K562 (cell line): ENCODE data around the gene CNTF. TPM values are rescaled to one million over a fixed set of nuclear protein-coding genes. Genes with fewer than 3 reads are reported as not detected.

Experiments
- CHD2 ChIP-seq: IDR thresholded peaks from 2 replicates; pipeline ENCODE4 v1.6.1; 2011; ENCODE audit warnings: low read depth, low read length
- CREB1 ChIP-seq, 2 experiments: sonication (generic) in 1 of 2; formaldehyde crosslinking in 1 of 2; IDR thresholded peaks; 2 replicates each; pipeline versions ENCODE4 v1.6.1 to v1.8.0; 2012 to 2022; ENCODE audit warnings: inconsistent platforms in 1 of 2, mild to moderate bottlenecking in 1 of 2, missing genetic modification reagents in 1 of 2, moderate library complexity in 1 of 2
- ELF2 ChIP-seq: fragments of 250-450 bp; sonication (Bioruptor Pico); IDR thresholded peaks from 2 replicates; pipeline ENCODE4 v1.5.0; 2021; ENCODE audit warnings: mild to moderate bottlenecking
- HDAC3 ChIP-seq: fragments of 450-650 bp; IDR thresholded peaks from 2 replicates; pipeline ENCODE4 v1.6.1; 2018; ENCODE audit warnings: borderline replicate concordance, mild to moderate bottlenecking, moderate library complexity; ENCODE audit not compliant: partially characterized antibody
- NBN ChIP-seq: fragments of 450-650 bp; IDR thresholded peaks from 2 replicates; pipeline ENCODE4 v1.6.1; 2016; ENCODE audit warnings: low read depth, mild to moderate bottlenecking
- NR2F6 ChIP-seq: fragments of 450-650 bp; formaldehyde crosslinking; IDR thresholded peaks from 2 replicates; pipeline ENCODE4 v1.4.0; 2020; ENCODE audit warnings: mild to moderate bottlenecking
- PTTG1 ChIP-seq: fragments of 450-650 bp; IDR thresholded peaks from 2 replicates; pipeline ENCODE4 v1.6.1; 2016; ENCODE audit warnings: low read depth, mild to moderate bottlenecking, missing genetic modification characterization, missing compliant biosample characterization
- RHOXF2B ChIP-seq: fragments of 250-450 bp; sonication (Bioruptor Pico); conservative IDR thresholded peaks from 2 replicates; pipeline ENCODE4 v1.5.1; 2021
- ZBED1 ChIP-seq: IDR thresholded peaks from 2 replicates; pipeline ENCODE4 v1.6.1; 2014
- ZNF165 ChIP-seq: fragments of 250-450 bp; sonication (Bioruptor Pico); IDR thresholded peaks from 2 replicates; pipeline ENCODE4 v1.4.0; 2020; ENCODE audit warnings: borderline replicate concordance
- ZNF780A ChIP-seq: fragments of 250-450 bp; sonication (Bioruptor Pico); IDR thresholded peaks from 2 replicates; pipeline ENCODE4 v1.5.0; 2021; ENCODE audit warnings: mild to moderate bottlenecking
- polyA plus RNA-seq, 8 experiments: library from polyadenylated mRNA; depleted of rRNA in 4 of 8; stranded (reverse) in 5 of 8; unstranded in 3 of 8; fragments of >200 nt; fragmentation: Nextera tagmentation in 2 of 8; fragmentation: Illumina TruSeq in 1 of 8; extraction: Ambion mirVana in 2 of 8; extraction: Trizol in 1 of 8; gene quantifications; 2 replicates each; pipeline versions ENCODE4 v1.2.1 to v1.2.3, GENCODE V29; 2011 to 2014; ENCODE audit warnings: inconsistent platforms in 1 of 8, missing spikeins in 1 of 8
- total RNA-seq, 7 experiments: library from RNA; depleted of rRNA in 6 of 7; stranded (reverse); fragments of >200 nt in 6 of 7; fragmentation: Illumina TruSeq in 2 of 7; extraction: Trizol in 2 of 7; gene quantifications; 2 replicates each; pipeline versions ENCODE4 v1.2.1 to v1.2.3, GENCODE V29; 2011 to 2021; ENCODE audit warnings: low replicate concordance in 1 of 7
- TF ChIP-seq, protein P1 (sequence below), 2 experiments: fragments of 150-350 bp in 1 of 2; IDR thresholded peaks; 2 replicates each; pipeline ENCODE4 v1.6.1; 2012 to 2016; ENCODE audit warnings: low read depth in 2 of 2, low read length in 2 of 2, mild to moderate bottlenecking in 1 of 2, moderate library complexity in 1 of 2
- TF ChIP-seq, protein P2 (sequence below): conservative IDR thresholded peaks from 2 replicates; pipeline ENCODE4 v1.6.1; 2011; ENCODE audit warnings: low read depth, mild to moderate bottlenecking, low read length; ENCODE audit not compliant: control insufficient read depth
- TF ChIP-seq, protein P3 (sequence below), 2 experiments: fragments of 450-650 bp in 1 of 2; IDR thresholded peaks; 2 replicates each; pipeline ENCODE4 v1.6.1; 2011 to 2017; ENCODE audit warnings: low read depth in 2 of 2, antibody characterized with exemption in 1 of 2, borderline replicate concordance in 1 of 2, low read length in 1 of 2, mild to moderate bottlenecking in 1 of 2, mixed read lengths in 1 of 2; ENCODE audit not compliant: control insufficient read depth in 1 of 2
- TF ChIP-seq, protein P4 (sequence below): fragments of 450-650 bp; IDR thresholded peaks from 2 replicates; pipeline ENCODE4 v1.6.1; 2016; ENCODE audit warnings: antibody characterized with exemption
- TF ChIP-seq, protein P5 (sequence below): IDR thresholded peaks from 2 replicates; pipeline ENCODE4 v1.6.1; 2011; ENCODE audit warnings: borderline replicate concordance, low read depth, mild to moderate bottlenecking, moderate library complexity, low read length; ENCODE audit not compliant: insufficient read depth, poor library complexity, severe bottlenecking

The CNTF gene
- total and polyA plus RNA-seq, 9 of the 15 experiments (the other 6 are each of a cell fraction or from before 2014, with no cell fraction given), result 0.17 to 5.0 (median 2.3) TPM

DNA sequence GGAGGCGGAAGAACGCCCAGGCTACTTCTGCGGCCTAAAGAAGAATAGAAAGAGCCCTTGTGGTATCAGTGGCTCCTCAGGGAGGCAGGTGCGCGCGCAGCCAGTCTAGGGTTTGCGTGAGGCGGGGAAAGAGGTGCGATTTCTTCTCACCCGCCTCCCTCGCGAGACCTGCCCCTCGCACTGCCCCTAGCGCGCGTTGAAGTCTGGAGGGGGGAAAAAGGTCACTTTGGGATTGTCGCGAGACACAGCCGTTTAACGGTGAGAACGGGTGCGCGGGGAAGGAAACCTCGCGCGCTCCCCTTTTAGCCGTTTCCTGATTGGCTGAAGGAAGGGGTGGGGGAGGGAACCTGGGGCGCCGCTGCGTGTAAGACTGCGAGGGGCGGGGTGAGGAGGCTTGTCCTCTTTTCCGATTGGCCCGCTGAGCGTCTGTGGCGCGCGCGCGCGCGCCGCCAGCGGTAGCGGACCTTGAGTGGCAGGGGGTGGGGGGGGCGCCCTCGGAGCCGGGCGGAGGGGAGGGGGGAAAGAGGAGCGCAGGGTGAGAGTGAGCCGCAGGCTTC, 43.8 kb upstream of the CNTF start, which contains the start of gene ZFP91 (continued):
- TF ChIP-seq, protein P1, sequence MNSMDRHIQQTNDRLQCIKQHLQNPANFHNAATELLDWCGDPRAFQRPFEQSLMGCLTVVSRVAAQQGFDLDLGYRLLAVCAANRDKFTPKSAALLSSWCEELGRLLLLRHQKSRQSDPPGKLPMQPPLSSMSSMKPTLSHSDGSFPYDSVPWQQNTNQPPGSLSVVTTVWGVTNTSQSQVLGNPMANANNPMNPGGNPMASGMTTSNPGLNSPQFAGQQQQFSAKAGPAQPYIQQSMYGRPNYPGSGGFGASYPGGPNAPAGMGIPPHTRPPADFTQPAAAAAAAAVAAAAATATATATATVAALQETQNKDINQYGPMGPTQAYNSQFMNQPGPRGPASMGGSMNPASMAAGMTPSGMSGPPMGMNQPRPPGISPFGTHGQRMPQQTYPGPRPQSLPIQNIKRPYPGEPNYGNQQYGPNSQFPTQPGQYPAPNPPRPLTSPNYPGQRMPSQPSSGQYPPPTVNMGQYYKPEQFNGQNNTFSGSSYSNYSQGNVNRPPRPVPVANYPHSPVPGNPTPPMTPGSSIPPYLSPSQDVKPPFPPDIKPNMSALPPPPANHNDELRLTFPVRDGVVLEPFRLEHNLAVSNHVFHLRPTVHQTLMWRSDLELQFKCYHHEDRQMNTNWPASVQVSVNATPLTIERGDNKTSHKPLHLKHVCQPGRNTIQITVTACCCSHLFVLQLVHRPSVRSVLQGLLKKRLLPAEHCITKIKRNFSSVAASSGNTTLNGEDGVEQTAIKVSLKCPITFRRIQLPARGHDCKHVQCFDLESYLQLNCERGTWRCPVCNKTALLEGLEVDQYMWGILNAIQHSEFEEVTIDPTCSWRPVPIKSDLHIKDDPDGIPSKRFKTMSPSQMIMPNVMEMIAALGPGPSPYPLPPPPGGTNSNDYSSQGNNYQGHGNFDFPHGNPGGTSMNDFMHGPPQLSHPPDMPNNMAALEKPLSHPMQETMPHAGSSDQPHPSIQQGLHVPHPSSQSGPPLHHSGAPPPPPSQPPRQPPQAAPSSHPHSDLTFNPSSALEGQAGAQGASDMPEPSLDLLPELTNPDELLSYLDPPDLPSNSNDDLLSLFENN (IDR thresholded peaks at IDR 0.05; ENCODE audit: low read depth in 2 of 2, low read length in 2 of 2), result no peak
- TF ChIP-seq PTTG1 (tag) (no peak), CHD2 (peak; percentile 99), NR2F6 (no peak), RHOXF2B (no peak), ELF2 (no peak), CREB1 (IDR thresholded peaks at IDR 0.05) (peak; percentile 22; the same call in 1 of the 2 replicates), CREB1 (CRISPR knock-in tag; IDR thresholded peaks at IDR 0.05) (no peak), ZNF165 (CRISPR knock-in tag) (no peak), NBN (peak; percentile 16; the same call in 1 of the 2 replicates), HDAC3 (no peak), ZBED1 (no peak), ZNF780A (CRISPR knock-in tag) (no peak)
- TF ChIP-seq, protein P2, sequence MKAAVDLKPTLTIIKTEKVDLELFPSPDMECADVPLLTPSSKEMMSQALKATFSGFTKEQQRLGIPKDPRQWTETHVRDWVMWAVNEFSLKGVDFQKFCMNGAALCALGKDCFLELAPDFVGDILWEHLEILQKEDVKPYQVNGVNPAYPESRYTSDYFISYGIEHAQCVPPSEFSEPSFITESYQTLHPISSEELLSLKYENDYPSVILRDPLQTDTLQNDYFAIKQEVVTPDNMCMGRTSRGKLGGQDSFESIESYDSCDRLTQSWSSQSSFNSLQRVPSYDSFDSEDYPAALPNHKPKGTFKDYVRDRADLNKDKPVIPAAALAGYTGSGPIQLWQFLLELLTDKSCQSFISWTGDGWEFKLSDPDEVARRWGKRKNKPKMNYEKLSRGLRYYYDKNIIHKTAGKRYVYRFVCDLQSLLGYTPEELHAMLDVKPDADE, result no peak
- TF ChIP-seq, protein P3, sequence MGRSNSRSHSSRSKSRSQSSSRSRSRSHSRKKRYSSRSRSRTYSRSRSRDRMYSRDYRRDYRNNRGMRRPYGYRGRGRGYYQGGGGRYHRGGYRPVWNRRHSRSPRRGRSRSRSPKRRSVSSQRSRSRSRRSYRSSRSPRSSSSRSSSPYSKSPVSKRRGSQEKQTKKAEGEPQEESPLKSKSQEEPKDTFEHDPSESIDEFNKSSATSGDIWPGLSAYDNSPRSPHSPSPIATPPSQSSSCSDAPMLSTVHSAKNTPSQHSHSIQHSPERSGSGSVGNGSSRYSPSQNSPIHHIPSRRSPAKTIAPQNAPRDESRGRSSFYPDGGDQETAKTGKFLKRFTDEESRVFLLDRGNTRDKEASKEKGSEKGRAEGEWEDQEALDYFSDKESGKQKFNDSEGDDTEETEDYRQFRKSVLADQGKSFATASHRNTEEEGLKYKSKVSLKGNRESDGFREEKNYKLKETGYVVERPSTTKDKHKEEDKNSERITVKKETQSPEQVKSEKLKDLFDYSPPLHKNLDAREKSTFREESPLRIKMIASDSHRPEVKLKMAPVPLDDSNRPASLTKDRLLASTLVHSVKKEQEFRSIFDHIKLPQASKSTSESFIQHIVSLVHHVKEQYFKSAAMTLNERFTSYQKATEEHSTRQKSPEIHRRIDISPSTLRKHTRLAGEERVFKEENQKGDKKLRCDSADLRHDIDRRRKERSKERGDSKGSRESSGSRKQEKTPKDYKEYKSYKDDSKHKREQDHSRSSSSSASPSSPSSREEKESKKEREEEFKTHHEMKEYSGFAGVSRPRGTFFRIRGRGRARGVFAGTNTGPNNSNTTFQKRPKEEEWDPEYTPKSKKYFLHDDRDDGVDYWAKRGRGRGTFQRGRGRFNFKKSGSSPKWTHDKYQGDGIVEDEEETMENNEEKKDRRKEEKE (IDR thresholded peaks at IDR 0.05; ENCODE audit: borderline replicate concordance in 1 of 2, control insufficient read depth in 1 of 2, low read depth in 2 of 2, low read length in 1 of 2), result no peak
- TF ChIP-seq, protein P4, sequence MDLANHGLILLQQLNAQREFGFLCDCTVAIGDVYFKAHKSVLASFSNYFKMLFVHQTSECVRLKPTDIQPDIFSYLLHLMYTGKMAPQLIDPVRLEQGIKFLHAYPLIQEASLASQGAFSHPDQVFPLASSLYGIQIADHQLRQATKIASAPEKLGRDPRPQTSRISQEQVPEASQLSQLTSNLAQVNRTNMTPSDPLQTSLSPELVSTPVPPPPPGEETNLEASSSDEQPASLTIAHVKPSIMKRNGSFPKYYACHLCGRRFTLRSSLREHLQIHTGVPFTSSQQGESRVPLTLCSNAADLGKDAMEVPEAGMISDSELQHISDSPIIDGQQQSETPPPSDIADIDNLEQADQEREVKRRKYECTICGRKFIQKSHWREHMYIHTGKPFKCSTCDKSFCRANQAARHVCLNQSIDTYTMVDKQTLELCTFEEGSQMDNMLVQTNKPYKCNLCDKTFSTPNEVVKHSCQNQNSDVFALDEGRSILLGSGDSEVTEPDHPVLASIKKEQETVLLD, result no peak; the same call in 1 of the 2 replicates
- TF ChIP-seq, protein P5, sequence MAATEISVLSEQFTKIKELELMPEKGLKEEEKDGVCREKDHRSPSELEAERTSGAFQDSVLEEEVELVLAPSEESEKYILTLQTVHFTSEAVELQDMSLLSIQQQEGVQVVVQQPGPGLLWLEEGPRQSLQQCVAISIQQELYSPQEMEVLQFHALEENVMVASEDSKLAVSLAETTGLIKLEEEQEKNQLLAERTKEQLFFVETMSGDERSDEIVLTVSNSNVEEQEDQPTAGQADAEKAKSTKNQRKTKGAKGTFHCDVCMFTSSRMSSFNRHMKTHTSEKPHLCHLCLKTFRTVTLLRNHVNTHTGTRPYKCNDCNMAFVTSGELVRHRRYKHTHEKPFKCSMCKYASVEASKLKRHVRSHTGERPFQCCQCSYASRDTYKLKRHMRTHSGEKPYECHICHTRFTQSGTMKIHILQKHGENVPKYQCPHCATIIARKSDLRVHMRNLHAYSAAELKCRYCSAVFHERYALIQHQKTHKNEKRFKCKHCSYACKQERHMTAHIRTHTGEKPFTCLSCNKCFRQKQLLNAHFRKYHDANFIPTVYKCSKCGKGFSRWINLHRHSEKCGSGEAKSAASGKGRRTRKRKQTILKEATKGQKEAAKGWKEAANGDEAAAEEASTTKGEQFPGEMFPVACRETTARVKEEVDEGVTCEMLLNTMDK, result no peak
